HG03280 (cell line): ENCODE data around the gene BMAL1.
"Not testable (repeated sequence)": the region's sequence is repeated elsewhere in the genome, so short reads cannot be mapped to it uniquely, and the experiment has no call there.

ENCODE experiments used
- ATAC-seq: cut with Tn5 transposase; IDR thresholded peaks from one replicate; pipeline ENCODE4 v1.9.1; 2021; ENCODE audit warnings: mild to moderate bottlenecking, moderate library complexity; ENCODE audit not compliant: unreplicated experiment

BMAL1 gene

DNA sequence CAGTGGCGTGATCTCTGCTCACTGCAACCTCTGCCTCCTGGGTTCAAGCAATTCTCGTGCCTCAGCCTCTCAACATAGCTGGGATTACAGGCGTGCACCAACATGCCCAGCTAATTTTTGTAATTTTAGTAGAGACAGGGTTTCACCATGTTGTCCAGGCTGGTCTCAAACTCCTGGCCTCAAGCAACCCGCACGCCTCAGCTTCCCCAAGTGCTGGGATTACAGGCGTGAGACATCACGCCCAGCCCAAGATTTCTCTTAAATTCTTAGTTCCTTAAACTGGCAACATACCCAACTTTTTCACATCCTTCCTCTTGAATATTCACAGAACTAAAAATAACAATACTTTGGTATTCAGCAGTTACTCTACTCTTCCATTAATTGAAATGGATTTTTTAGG lies 159.2 kb downstream of the BMAL1 start:
- not testable (repeated sequence) for ATAC-seq
